GM13977 (cell line): ENCODE measurements around the gene KCNC1.

Experiments used
- DNase-seq: peaks from one replicate; pipeline ENCODE4 v3.0.0; 2012; ENCODE audit warnings: low spot score
- CTCF ChIP-seq: IDR thresholded peaks from 2 replicates; pipeline ENCODE4 v1.5.1; 2012; ENCODE audit warnings: mild to moderate bottlenecking, control low read depth; ENCODE audit not compliant: insufficient read depth; ENCODE audit errors: extremely low read depth, missing control alignments
- in situ Hi-C: fragments of 300-500 bp; cut with MboI; formaldehyde crosslinking; loops from one replicate; pipeline ENCODE4 v1.12.0; 2022; ENCODE audit warnings: low sequenced_read_pairs, low pct_unique_long_range_greater_than_20kb, mixed read lengths, inconsistent platforms; ENCODE audit not compliant: unreplicated experiment

KCNC1 gene

GRCh38 chr11:17831883-17832282, 97.3 kb downstream of the KCNC1 start:
- no peak for TF ChIP-seq CTCF
- no peak for DNase-seq
- in situ Hi-C loops: no loop called here
